ENCODE measurements around the gene CYP2B6. TPM values are rescaled to one million over a fixed set of nuclear protein-coding genes. Genes with fewer than 3 reads are reported as not detected.
"Not testable (repeated sequence)": the region's sequence is repeated elsewhere in the genome, so short reads cannot be mapped to it uniquely, and the experiment has no call there.

The CYP2B6 gene
- total RNA-seq, 1 donor from 2014 or later: 1.9 TPM

GRCh38 chr19:41050426-41050825 lies 59.3 kb downstream of the CYP2B6 start:
- intact Hi-C loops (cut with DNase I): no loop called here
- H3K36me3 ChIP-seq: no peaks in the 10 kb centered on the region
- no peaks in the 10 kb centered on the region for H3K4me1 ChIP-seq
- H3K27me3 ChIP-seq (ENCODE audit: low read depth): peaks cover 16% of the 10 kb centered on the region
- no peak for DNase-seq
- no peak for TF ChIP-seq CTCF (IDR thresholded peaks at IDR 0.05)
- no peak for ATAC-seq
- H3K4me3 ChIP-seq: no peak overlapping the region
- H3K27ac ChIP-seq: no peak overlapping the region
- no peaks in the 10 kb centered on the region for H3K9me3 ChIP-seq

- H3K4me3 ChIP-seq; H3K9me3 ChIP-seq; DNase-seq; ATAC-seq; H3K4me1 ChIP-seq; intact Hi-C loops (cut with DNase I); H3K27ac ChIP-seq; H3K36me3 ChIP-seq: not testable (repeated sequence)
- peaks cover 16% of the 10 kb centered on the region for H3K27me3 ChIP-seq (ENCODE audit: low read depth)
Observed at GRCh38 chr19:41052162-41052561, 61.1 kb downstream of the CYP2B6 start.

GRCh38 chr19:41053331-41053730 lies 62.2 kb downstream of the CYP2B6 start:
- H3K27ac ChIP-seq; DNase-seq; H3K4me3 ChIP-seq; H3K9me3 ChIP-seq; H3K4me1 ChIP-seq; ATAC-seq; H3K36me3 ChIP-seq; intact Hi-C loops (cut with DNase I): not testable (repeated sequence)
- peaks cover 16% of the 10 kb centered on the region for H3K27me3 ChIP-seq (ENCODE audit: low read depth)

GRCh38 chr19:41064974-41065569 lies 74.0 kb downstream of the CYP2B6 start:
- DNase-seq (no peak), ATAC-seq (peak in 1 of 2 donors; percentile 43)
- Histone ChIP-seq H3K36me3 (no peaks in the 10 kb centered on the region), H3K4me3 (no peak overlapping the region), H3K27ac (no peak overlapping the region), H3K9me3 (no peaks in the 10 kb centered on the region), H3K4me1 (no peaks in the 10 kb centered on the region), H3K27me3 (ENCODE audit: low read depth) (peaks cover 7% of the 10 kb centered on the region)
- TF ChIP-seq CTCF (IDR thresholded peaks at IDR 0.05): no peak
- intact Hi-C loops (cut with DNase I): no loop called here

Other genes with a start within 250 kb of the CYP2B6 start
- 17.6 TPM for gene ACTMAP, start 240.8 kb upstream of the CYP2B6 start, total RNA-seq
- 44.8 TPM for gene SNRPA, start 240.1 kb upstream of the CYP2B6 start, total RNA-seq
- 1.7 TPM for gene MIA, start 215.8 kb upstream of the CYP2B6 start, total RNA-seq
- 48.5 TPM for gene RAB4B, start 213.0 kb upstream of the CYP2B6 start, total RNA-seq
- 188 TPM for gene EGLN2, start 192.1 kb upstream of the CYP2B6 start, total RNA-seq
- 2.0 TPM for gene CYP2A6, start 140.8 kb upstream of the CYP2B6 start, total RNA-seq
- 0.68 TPM for gene CYP2A7, start 109.1 kb upstream of the CYP2B6 start, total RNA-seq
- not detected for gene CYP2A13, start 97.2 kb downstream of the CYP2B6 start, total RNA-seq
- 1.7 TPM for gene CYP2F1, start 123.2 kb downstream of the CYP2B6 start, total RNA-seq
- gene CYP2S1, start 201.9 kb downstream of the CYP2B6 start, total RNA-seq: 11.0 TPM
- 92.7 TPM for gene AXL, start 227.9 kb downstream of the CYP2B6 start, total RNA-seq